Peyer's patch (tissue), 4 donors: ENCODE data around the gene UST. TPM values are rescaled to one million over a fixed set of nuclear protein-coding genes. Genes with fewer than 3 reads are reported as not detected.
"Not testable (repeated sequence)": the region's sequence is repeated elsewhere in the genome, so short reads cannot be mapped to it uniquely, and the experiment has no call there.

Source experiments
- DNase-seq, 3 donors: peaks; one replicate each; pipeline ENCODE4 v3.0.0-alpha.2; 2017 to 2019
- H3K27ac ChIP-seq, 4 donors: fragments of 200-600 bp; sonication (generic); one replicate each; pipeline ENCODE4 v1.5.1; 2016 to 2019
- H3K27me3 ChIP-seq, 2 donors: fragments of 200-600 bp; sonication (generic); one replicate each; pipeline ENCODE4 v1.5.1; 2019
- H3K36me3 ChIP-seq, 3 donors: fragments of 200-600 bp; sonication (generic); one replicate each; pipeline ENCODE4 v1.5.1; 2016 to 2019
- H3K4me1 ChIP-seq, 4 donors: fragments of 200-600 bp; sonication (generic); one replicate each; pipeline ENCODE4 v1.5.1; 2016 to 2019
- H3K4me3 ChIP-seq, 4 donors: fragments of 200-600 bp; sonication (generic); 1 replicate in 3 of 4; 2 replicates in 1 of 4; pipeline ENCODE4 v1.5.1; 2016 to 2019; ENCODE audit warnings: mild to moderate bottlenecking in 1 of 4
- H3K9me3 ChIP-seq, 4 donors: fragments of 200-600 bp; sonication (generic); one replicate each; pipeline ENCODE4 v1.5.1; 2016 to 2019; ENCODE audit warnings: mild to moderate bottlenecking in 1 of 4
- POLR2A ChIP-seq, 2 donors: fragments of 450-650 bp; IDR thresholded peaks; one replicate each; pipeline ENCODE4 v1.5.1; 2017; ENCODE audit warnings: antibody characterized with exemption in 2 of 2, mild to moderate bottlenecking in 2 of 2, moderate library complexity in 2 of 2
- total RNA-seq, 4 donors: library from RNA; depleted of rRNA; stranded (reverse); fragments of >200 nt; gene quantifications; one replicate each; pipeline ENCODE4 v1.1.0, GENCODE V29; 2016
- TF ChIP-seq, protein P1 (sequence below), 6 experiments: fragments of 450-650 bp in 4 of 6; fragments of 200-600 bp in 2 of 6; sonication (generic) in 1 of 6; IDR thresholded peaks; one replicate each; pipeline ENCODE4 v1.5.1; 2017 to 2019; ENCODE audit warnings: antibody characterized with exemption in 6 of 6, mild to moderate bottlenecking in 3 of 6, moderate library complexity in 1 of 6

UST gene
- total RNA-seq, 4 donors from 2014 or later = 3.0 to 37.1 (median 4.6) TPM

- Histone ChIP-seq H3K36me3 (no peaks in the 10 kb centered on the region), H3K27ac (peak overlapping the region in 1 of 4 donors; percentile 34), H3K9me3 (no peaks in the 10 kb centered on the region), H3K4me1 (no peaks in the 10 kb centered on the region), H3K27me3 (no peaks in the 10 kb centered on the region), H3K4me3 (no peak overlapping the region)
- TF ChIP-seq POLR2A (IDR thresholded peaks at IDR 0.05) = no peak
- TF ChIP-seq, protein P1, sequence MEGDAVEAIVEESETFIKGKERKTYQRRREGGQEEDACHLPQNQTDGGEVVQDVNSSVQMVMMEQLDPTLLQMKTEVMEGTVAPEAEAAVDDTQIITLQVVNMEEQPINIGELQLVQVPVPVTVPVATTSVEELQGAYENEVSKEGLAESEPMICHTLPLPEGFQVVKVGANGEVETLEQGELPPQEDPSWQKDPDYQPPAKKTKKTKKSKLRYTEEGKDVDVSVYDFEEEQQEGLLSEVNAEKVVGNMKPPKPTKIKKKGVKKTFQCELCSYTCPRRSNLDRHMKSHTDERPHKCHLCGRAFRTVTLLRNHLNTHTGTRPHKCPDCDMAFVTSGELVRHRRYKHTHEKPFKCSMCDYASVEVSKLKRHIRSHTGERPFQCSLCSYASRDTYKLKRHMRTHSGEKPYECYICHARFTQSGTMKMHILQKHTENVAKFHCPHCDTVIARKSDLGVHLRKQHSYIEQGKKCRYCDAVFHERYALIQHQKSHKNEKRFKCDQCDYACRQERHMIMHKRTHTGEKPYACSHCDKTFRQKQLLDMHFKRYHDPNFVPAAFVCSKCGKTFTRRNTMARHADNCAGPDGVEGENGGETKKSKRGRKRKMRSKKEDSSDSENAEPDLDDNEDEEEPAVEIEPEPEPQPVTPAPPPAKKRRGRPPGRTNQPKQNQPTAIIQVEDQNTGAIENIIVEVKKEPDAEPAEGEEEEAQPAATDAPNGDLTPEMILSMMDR (IDR thresholded peaks at IDR 0.05) = no peak
- peak; percentile 83 to 90 (median 85) for DNase-seq
Observed at GRCh38 chr6:148972481-148972880, 225.7 kb downstream of the UST start.

DNA sequence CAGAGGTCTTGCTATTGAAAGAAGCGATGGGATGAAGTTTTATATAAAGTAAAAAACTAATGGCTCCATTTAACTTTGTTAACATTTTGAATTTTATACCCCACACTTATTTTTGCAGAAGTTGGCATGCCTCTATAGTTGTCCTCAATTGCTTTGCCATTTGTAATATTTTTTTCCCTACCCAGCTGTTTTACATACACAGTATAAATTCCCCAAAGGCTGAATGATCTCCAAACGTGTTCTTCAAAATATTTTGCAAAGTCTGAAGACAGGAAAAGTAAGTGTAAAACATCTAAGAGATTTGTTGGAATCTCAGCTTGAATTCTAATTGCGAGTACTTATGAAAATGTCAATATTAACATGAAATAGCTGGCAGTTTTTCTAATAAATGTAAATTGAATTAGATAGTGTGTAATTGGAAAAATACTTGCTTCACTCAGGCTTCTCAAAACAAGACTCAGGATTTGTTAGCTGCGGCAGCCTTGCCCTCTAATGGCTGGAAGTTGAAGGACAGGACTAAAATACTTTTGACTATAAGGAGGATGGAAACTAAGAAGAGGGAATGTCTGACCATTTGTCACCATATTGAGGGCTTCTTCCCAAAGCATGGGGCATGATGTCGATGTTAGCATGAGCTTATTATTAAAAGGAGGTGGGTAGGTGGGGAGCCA, 226.8 kb downstream of the UST start:
- no peaks in the 10 kb centered on the region for H3K4me1 ChIP-seq
- H3K27ac ChIP-seq = no peak overlapping the region
- no peak for DNase-seq
- H3K9me3 ChIP-seq = no peaks in the 10 kb centered on the region
- no peaks in the 10 kb centered on the region for H3K36me3 ChIP-seq
- H3K27me3 ChIP-seq = no peaks in the 10 kb centered on the region
- TF ChIP-seq, protein P1 (IDR thresholded peaks at IDR 0.05) = peak in 3 of 6 experiments; percentile 9 to 23 (median 22)
- no peak for TF ChIP-seq POLR2A (IDR thresholded peaks at IDR 0.05)
- no peak overlapping the region for H3K4me3 ChIP-seq

DNA sequence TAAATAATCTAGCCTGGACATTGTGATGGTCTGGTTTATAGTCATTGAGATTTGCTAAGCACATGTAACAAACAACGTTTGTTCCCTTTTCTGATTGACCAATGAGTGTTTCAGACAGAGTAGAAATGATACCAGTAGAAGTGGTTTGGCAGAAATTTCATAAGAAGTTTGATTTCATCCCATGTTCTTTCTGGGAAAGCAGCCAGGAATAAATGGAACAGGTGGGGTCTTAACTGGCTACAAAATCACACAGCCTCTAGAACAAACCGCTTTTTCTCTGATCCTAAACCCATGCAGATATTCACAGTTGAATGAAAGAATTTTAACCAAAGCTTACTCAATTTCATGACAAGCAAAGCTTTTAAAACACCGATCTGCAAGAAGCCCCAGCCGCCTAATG, 227.5 kb downstream of the UST start:
- Histone ChIP-seq H3K4me3 (no peak overlapping the region), H3K36me3 (no peaks in the 10 kb centered on the region), H3K27ac (no peak overlapping the region), H3K4me1 (no peaks in the 10 kb centered on the region), H3K9me3 (no peaks in the 10 kb centered on the region), H3K27me3 (no peaks in the 10 kb centered on the region)
- TF ChIP-seq, protein P1 (IDR thresholded peaks at IDR 0.05) = no peak
- no peak for TF ChIP-seq POLR2A (IDR thresholded peaks at IDR 0.05)
- no peak for DNase-seq

- H3K27ac ChIP-seq, DNase-seq, H3K4me3 ChIP-seq, H3K36me3 ChIP-seq, H3K4me1 ChIP-seq, H3K27me3 ChIP-seq, H3K9me3 ChIP-seq: not testable (repeated sequence)
Observed at GRCh38 chr6:148978298-148978697, 231.5 kb downstream of the UST start.

- Histone ChIP-seq H3K27ac (no peak overlapping the region), H3K27me3 (no peaks in the 10 kb centered on the region), H3K4me1 (no peaks in the 10 kb centered on the region), H3K9me3 (no peaks in the 10 kb centered on the region), H3K4me3 (no peak overlapping the region), H3K36me3 (no peaks in the 10 kb centered on the region)
- TF ChIP-seq, protein P1 (IDR thresholded peaks at IDR 0.05) = no peak
- no peak for TF ChIP-seq POLR2A (IDR thresholded peaks at IDR 0.05)
- no peak for DNase-seq
Observed at GRCh38 chr6:148979014-148979901, 232.4 kb downstream of the UST start.

GRCh38 chr6:148980234-148980633, 233.4 kb downstream of the UST start:
- TF ChIP-seq, protein P1 (IDR thresholded peaks at IDR 0.05) = no peak
- TF ChIP-seq POLR2A (IDR thresholded peaks at IDR 0.05) = no peak
- no peak for DNase-seq
- H3K27me3 ChIP-seq = no peaks in the 10 kb centered on the region
- no peak overlapping the region for H3K27ac ChIP-seq
- H3K9me3 ChIP-seq = no peaks in the 10 kb centered on the region
- no peaks in the 10 kb centered on the region for H3K36me3 ChIP-seq
- H3K4me3 ChIP-seq = no peak overlapping the region
- no peaks in the 10 kb centered on the region for H3K4me1 ChIP-seq
